Tibial artery (tissue), 4 donors: ENCODE data around the gene OR9I1.

Experiments used
- DNase-seq, 2 donors: peaks; one replicate each; pipeline ENCODE4 v3.0.0-alpha.2; 2019
- H3K27ac ChIP-seq, 2 donors: fragments of 200-600 bp; sonication (generic) in 1 of 2; 1 replicate in 1 of 2; 2 replicates in 1 of 2; pipeline ENCODE4 v1.5.1; 2018 to 2019; ENCODE audit warnings: mild to moderate bottlenecking in 1 of 2
- H3K27me3 ChIP-seq, 2 donors: fragments of 200-600 bp; sonication (generic) in 1 of 2; one replicate each; pipeline versions ENCODE4 v1.5.1 to v1.6.0; 2016 to 2019
- H3K36me3 ChIP-seq, 3 donors: fragments of 200-600 bp; sonication (generic) in 2 of 3; one replicate each; pipeline ENCODE4 v1.5.1; 2016 to 2019; ENCODE audit warnings: mild to moderate bottlenecking in 2 of 3
- H3K4me1 ChIP-seq, 4 donors: fragments of 200-600 bp; sonication (generic) in 2 of 4; 1 replicate in 3 of 4; 2 replicates in 1 of 4; pipeline ENCODE4 v1.5.1; 2016 to 2019
- H3K4me3 ChIP-seq, 2 donors: fragments of 200-600 bp; sonication (generic) in 1 of 2; 1 replicate in 1 of 2; 2 replicates in 1 of 2; pipeline ENCODE4 v1.5.1; 2018 to 2019; ENCODE audit warnings: mild to moderate bottlenecking in 2 of 2
- H3K9me3 ChIP-seq, 3 donors: fragments of 200-600 bp; sonication (generic) in 1 of 3; one replicate each; pipeline ENCODE4 v1.5.1; 2016 to 2019
- intact Hi-C: fragments of 100-400 bp; cut with DNase I; formaldehyde crosslinking; loops from one replicate; pipeline ENCODE4 v1.15.0; 2023; ENCODE audit warnings: low total_unique reads
- TF ChIP-seq, protein P1 (sequence below), 2 experiments: fragments of 200-600 bp in 1 of 2; fragments of 450-650 bp in 1 of 2; IDR thresholded peaks; one replicate each; pipeline ENCODE4 v1.5.1; 2017 to 2019; ENCODE audit warnings: antibody characterized with exemption in 2 of 2, mild to moderate bottlenecking in 1 of 2, moderate library complexity in 1 of 2

The OR9I1 gene

DNA sequence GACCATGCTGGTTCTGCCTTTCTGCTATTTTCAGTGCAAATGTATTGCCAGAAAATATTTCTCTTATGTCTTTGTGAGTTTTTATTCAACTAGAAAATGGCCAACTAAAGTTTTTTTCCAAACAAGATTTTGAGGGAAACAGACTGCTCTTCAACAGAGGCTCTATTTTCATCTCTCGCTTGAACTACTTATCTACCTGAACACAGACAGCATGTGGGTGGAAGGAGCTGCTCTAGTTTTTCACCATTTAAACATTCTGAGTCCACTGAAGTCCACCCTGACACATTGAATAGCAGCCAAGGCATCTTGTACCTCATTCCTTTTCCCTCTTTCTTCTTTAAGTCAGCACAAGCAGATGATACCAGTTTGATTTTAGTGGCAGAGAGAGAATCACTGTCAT lies 9.8 kb upstream of the OR9I1 start:
- intact Hi-C loops, result no loop called here
- H3K27me3 ChIP-seq, result no peaks in the 10 kb centered on the region
- H3K36me3 ChIP-seq, result no peaks in the 10 kb centered on the region
- H3K9me3 ChIP-seq, result no peaks in the 10 kb centered on the region
- TF ChIP-seq, protein P1, sequence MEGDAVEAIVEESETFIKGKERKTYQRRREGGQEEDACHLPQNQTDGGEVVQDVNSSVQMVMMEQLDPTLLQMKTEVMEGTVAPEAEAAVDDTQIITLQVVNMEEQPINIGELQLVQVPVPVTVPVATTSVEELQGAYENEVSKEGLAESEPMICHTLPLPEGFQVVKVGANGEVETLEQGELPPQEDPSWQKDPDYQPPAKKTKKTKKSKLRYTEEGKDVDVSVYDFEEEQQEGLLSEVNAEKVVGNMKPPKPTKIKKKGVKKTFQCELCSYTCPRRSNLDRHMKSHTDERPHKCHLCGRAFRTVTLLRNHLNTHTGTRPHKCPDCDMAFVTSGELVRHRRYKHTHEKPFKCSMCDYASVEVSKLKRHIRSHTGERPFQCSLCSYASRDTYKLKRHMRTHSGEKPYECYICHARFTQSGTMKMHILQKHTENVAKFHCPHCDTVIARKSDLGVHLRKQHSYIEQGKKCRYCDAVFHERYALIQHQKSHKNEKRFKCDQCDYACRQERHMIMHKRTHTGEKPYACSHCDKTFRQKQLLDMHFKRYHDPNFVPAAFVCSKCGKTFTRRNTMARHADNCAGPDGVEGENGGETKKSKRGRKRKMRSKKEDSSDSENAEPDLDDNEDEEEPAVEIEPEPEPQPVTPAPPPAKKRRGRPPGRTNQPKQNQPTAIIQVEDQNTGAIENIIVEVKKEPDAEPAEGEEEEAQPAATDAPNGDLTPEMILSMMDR (IDR thresholded peaks at IDR 0.05), result no peak
- no peak for DNase-seq
- no peak overlapping the region for H3K4me3 ChIP-seq
- no peak overlapping the region for H3K27ac ChIP-seq
- no peaks in the 10 kb centered on the region for H3K4me1 ChIP-seq

DNA sequence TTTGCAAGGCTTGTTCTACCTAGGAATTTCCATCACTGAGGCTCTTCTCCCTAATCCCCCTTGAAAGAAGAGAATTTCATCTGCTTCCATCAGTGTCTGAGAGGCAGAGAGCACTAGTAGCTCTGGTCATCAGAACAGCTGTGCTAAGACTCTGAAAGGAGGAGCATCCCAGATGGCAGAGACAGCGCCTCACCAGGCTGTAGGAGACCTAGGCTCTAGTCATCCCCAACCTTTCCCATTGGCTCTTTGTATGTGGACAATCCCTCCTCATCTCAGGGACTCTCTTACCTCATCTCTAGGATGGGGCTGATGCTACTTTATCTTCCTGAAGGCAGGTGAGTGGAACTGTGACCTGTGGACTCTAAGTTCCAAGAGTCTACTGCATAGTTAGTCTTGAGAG lies 8.8 kb upstream of the OR9I1 start:
- TF ChIP-seq, protein P1 (IDR thresholded peaks at IDR 0.05), result no peak
- DNase-seq, result no peak
- intact Hi-C loops, result no loop called here
- no peaks in the 10 kb centered on the region for H3K36me3 ChIP-seq
- H3K4me1 ChIP-seq, result no peaks in the 10 kb centered on the region
- H3K27me3 ChIP-seq, result no peaks in the 10 kb centered on the region
- no peaks in the 10 kb centered on the region for H3K9me3 ChIP-seq
- no peak overlapping the region for H3K27ac ChIP-seq
- H3K4me3 ChIP-seq, result no peak overlapping the region

DNA sequence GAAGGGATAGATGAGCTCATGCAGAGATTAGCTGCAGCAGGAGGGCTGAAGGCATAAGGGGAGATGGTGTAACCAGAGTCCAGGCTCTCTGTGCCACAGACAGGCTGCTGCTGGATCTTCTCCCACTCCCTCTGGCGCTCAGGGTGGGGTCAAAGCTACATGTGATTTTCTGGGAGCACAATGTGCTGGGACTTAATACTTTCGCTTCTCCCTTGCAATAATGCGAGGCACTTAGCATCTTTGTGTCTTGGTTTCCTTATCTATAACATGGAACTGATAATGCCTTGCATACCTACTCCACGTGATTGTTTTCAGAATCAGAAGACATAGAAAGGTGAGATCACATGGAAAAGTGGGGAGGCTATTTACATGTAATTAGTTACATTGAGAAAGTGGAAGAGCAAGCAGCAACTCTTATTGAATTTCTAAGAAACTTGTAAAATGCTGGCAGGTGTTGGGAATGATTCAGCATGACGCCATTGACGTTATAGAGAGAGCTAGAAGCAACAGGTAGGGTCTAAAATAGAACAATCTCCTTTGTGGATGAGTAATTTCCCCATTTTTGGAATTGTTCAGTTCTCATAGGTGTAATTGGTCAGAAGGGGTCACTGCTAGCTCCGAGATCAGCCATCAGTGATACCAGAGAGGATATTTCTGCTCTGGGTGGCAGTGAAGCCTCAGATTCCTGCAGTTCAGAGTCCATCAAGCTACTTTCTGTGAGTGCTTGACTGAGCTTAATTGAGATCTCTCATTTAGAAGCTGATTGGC lies 8.2 kb upstream of the OR9I1 start:
- DNase-seq, result no peak
- Histone ChIP-seq H3K36me3 (no peaks in the 10 kb centered on the region), H3K27ac (no peak overlapping the region), H3K4me1 (no peaks in the 10 kb centered on the region), H3K27me3 (no peaks in the 10 kb centered on the region), H3K4me3 (no peak overlapping the region), H3K9me3 (no peaks in the 10 kb centered on the region)
- TF ChIP-seq, protein P1 (IDR thresholded peaks at IDR 0.05), result no peak
- intact Hi-C loops, result no loop called here

DNA sequence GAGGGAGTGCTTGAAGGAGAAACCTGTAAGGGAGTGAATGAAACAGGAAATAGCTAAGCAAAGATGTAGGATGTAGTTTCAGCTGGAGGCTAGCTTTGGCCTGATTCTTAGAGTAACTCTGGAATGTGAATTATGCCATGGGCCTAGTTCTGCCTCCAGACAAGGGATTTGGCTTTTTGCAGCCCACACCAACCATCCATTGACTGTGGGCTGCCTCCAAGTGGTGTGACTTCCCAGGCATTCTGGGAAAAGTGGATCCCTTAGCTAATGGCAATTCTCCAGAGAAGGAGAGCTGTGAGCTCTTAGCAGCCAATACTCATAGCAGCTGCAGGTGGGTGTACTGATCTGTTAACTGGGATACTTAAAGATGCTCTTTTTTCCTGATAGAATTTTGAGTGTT lies 2.0 kb upstream of the OR9I1 start:
- intact Hi-C loops, result no loop called here
- Histone ChIP-seq H3K27me3 (no peaks in the 10 kb centered on the region), H3K4me1 (no peaks in the 10 kb centered on the region), H3K36me3 (no peaks in the 10 kb centered on the region), H3K9me3 (no peaks in the 10 kb centered on the region), H3K27ac (no peak overlapping the region), H3K4me3 (no peak overlapping the region)
- TF ChIP-seq, protein P1 (IDR thresholded peaks at IDR 0.05), result no peak
- DNase-seq, result no peak

DNA sequence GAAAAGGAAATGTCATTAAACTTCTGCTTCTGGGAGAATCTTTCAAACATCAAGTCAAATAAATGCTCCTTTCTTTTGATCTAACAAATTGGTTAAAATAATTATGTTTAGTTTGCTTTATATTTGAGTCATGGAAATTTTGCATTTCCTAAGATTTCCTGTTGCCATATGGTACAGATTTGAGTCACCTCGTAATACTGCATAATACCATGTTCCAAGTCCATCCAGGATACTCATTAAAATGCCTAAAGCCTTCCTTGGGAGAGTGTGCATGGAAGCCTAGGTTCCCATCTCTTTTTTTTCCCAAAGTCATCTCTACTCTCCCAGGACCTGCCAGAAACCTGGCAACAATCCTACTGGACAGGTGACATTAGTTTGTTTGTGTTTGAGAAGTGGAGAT lies 4.2 kb downstream of the OR9I1 start:
- Histone ChIP-seq H3K4me3 (no peak overlapping the region), H3K4me1 (no peaks in the 10 kb centered on the region), H3K27me3 (no peaks in the 10 kb centered on the region), H3K9me3 (no peaks in the 10 kb centered on the region), H3K36me3 (no peaks in the 10 kb centered on the region), H3K27ac (no peak overlapping the region)
- no peak for DNase-seq
- intact Hi-C loops, result no loop called here
- TF ChIP-seq, protein P1 (IDR thresholded peaks at IDR 0.05), result no peak
